NCI-H1694 treated with DMSO at 0.1 percent for 48 hours (cell line): ENCODE results near the gene DNAL4.

Experiments
- DNase-seq: peaks from one replicate; lab custom pipeline; 2025; lab: John Stamatoyannopoulos, UW

DNAL4 gene

DNA sequence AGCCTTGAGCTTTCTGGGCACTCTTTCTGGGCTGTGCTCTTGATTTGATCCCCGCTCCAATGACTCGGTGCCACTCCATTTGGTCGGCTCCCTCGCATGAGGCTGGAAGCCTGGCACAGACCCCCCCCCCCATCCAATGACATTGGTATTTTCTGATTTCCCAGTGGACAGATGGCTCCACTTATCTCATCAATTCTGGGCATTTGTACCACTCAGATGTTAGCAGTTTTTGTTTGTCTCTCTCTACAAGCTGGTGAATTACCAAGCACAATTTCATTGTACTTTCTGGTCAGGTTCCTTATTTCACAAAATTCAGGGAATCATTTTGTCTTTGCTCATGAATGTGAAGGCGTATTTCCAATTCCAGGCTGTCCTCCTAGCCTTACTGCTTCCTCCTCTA lies 9.1 kb downstream of the DNAL4 start:
- no peak for DNase-seq

DNA sequence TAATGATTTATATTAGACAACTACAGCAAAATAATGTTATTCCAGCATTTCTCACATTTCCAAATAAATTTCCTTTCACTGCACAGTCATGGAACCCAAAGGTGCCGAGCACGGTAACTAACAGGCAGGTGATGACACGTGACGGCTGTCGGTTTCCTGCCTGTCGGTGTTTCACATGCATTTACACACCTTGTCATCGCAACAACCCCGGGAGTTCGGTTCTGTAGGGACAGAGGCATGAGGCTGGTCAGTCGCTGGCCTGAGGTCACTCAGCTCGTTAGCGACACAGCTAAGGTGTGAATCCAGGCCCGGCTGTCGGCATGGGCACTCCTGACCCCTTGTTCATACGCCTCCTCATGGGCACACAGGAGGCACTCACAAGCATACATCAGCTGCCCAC lies 9.9 kb downstream of the DNAL4 start:
- DNase-seq, result no peak

DNA sequence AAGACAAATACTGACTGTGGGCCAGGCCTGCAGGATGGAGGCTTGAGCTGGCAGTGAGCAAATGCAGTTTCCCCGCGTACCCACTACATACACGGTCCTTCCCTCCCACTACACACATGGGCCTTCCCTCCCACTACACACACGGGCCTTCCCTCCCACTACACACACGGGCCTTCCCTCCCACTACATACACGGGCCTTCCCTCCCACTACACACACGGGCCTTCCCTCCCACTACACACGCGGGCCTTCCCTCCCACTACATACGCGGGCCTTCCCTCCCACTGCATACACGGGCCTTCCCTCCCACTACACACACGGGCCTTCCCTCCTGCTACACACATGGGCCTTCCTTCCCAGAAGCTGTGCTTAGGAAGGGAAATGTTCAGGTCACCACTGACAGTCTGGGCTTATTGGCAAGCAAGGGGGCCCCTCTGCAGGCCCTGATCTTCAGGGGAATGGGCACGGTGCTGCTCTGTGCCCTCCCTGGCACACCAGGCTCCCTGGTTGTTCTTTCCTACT lies 10.8 kb downstream of the DNAL4 start:
- DNase-seq, result no peak

DNA sequence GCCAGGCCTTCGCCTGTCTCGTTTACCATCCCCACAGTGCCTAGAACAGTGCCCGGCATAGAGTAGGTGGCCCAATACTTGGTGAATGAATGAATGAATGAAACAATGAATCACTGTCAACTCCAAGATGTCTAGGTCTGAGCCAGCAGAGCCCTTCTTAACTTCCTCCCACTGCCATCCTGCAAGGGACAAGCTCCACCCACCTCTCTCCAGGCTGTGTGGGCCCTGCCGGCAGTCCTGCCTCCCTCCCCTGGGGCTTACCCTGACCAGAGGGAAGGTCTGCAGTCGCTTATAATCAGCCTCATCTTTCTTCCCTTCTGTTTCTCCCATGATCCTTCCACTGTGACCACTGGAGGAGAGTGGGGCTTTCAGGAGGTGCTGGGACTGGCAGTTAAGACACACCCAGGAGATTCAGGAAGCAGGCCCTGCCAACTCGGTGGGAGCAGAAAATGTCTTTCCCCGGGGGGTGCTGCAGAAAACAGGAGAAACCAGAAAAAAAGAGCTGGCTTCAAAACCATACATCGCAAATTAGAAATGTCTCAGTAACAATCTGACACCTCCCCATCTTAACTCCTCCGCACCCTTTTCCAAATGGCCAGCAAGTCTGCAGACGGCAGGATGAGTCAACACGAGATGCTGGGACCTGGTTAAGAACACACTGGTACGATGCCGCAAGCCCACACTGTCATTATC lies 11.4 kb downstream of the DNAL4 start:
- DNase-seq, result no peak

DNA sequence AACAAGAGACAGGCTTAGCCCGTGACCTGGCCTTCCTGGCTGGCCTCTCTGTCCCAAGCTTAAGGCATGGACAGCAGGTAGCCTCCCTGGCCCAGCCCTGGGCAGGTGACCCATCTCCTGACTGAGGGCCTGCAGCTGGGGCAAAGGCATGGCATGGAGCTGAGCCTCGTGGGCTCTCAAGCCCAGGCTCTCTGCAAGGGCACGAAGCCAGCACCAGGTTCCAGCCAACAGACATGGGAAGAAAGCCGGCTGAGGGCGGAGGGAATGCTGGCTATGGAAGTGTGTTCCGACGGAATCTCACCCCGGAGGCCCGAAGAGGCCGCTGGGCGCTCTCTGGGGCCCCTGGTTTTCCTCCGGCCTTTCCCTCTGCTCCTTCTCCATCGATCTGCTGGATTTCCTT lies 12.9 kb downstream of the DNAL4 start:
- DNase-seq, result no peak

DNA sequence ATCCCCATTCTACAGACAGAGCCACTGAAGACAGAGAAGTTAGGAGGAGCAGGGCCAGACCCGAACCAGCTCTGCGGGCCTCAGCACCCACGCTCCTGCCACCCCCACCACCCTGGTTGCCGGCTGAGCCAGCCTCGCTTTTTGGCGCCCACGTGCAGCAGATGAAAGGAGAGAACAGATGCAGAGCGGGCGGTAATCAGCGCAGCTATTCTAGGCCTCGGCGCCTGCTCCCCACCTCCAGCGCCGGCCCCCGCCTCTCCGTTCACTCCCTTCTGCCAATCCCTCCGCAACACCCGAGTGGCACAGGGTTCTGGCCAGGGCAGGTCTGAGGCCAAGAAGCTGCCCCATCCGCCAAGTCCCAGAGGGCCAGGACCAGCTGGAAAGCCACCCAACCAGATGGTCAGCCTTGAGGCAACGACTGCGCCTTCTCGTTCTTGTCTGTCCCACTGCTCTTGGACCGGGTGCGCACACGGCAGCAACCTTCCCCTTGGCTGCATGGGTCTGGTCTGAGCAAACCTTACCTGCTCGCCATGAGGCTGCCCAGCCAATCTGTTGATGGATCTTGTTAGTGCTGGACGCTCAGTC lies 16.8 kb downstream of the DNAL4 start:
- DNase-seq, result no peak

DNA sequence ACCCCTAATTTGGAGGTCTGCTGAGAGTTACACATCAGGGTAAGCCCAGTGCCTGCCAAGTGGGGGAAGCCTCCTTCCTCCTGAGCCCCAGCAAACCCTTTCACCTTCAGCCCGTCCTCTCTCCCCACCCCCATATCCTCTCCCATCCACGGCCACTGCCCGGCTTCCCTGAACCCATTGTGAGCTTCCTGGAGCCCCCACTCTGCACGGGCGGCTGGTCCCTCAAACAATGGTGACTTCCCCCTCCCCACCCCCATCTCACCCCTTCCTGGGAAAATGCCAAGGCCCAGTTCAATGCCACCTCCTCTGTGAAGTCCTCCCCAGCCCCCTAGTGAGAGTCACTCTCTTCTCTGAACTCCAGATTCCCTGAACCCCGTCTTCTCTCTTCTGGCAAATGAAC lies 17.9 kb downstream of the DNAL4 start:
- DNase-seq, result no peak

DNA sequence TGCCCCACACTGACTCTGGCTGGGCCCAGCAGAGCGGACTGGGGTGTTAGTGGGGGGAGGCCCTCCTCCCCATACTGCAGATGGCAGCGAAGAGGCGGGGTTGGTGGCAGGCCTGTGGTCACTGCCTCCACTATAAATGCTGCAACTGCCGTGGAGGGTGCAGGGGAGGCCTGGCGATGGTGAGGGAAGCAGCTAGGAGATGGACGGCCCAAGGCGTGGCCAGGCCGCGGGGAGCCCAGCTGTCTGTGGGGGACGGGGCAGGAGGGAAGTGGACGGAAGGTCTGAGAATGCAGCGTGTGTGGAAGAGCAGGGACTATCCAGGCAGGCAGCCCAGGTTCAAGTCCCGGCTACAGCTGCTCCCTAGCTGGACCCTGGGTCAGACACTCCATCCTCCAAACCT lies 18.3 kb downstream of the DNAL4 start:
- DNase-seq, result no peak

DNA sequence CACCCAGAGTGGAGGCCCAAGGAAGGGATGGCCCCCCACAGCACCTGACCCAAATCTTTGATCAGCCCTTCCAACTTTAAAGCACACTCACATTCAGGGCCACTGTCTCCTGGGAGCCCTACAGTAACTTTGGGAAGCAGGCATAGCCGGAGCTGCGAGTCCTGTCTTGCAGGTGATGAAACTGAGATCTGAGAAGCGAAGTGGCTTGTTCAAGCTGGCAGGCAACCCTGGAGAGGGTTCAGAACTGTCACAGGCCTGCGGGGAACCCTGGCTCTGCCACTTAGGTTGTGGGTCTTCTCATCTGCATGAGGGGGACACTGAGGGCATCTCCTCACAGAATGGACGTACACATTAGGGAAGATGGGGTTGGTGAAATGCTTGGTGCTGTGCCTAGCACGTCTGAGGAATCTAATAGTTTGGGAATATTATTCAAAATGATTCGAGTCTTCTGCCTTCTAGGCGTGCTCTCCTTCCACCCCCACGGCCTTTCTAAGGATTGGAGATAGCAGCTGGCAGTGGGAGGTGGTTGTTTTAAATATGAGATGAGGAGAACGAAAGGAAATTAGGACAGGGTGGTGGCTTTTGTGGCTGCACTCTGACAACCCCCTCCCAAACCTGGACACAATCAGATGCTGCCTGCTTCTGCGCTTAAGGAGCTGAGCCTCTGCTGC lies 19.3 kb downstream of the DNAL4 start:
- no peak for DNase-seq

DNA sequence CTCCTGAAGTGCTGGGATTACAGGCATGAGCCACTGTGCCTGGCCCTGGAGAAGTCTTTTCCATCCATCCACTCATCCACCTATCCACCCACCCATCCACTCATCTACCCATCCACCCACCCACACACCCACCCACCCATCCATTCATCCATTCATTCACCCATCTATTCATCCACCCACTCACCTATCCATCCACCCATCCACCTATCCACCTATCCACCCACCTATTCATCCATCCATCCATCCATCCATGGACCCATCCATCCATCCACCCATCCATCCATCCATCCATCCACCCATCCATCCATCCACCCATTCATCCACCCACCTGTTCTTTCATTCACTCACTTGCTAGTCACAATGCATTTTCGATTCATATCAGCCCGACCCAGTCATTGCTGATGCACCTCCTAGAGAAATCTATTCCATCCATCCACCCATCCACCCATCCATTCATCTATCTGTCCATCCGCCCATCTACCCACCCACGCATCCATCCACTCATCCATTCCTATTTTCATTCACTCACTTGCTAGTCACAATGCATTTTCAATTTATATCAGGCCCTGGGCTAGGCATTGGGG lies 20.5 kb downstream of the DNAL4 start:
- DNase-seq, result no peak

DNA sequence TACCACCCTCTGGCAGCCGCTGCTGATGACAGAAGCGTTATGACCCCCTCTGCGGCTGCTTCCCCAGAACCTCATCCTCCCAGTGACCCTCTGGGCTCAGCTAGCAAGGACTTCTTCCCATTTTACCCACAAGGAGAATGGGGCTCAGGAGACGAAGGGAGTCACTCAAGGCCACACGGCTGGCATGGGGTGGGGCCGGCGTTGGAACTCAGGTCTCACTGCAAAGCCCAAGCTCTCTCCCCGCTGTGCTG lies 21.4 kb downstream of the DNAL4 start:
- no peak for DNase-seq

DNA sequence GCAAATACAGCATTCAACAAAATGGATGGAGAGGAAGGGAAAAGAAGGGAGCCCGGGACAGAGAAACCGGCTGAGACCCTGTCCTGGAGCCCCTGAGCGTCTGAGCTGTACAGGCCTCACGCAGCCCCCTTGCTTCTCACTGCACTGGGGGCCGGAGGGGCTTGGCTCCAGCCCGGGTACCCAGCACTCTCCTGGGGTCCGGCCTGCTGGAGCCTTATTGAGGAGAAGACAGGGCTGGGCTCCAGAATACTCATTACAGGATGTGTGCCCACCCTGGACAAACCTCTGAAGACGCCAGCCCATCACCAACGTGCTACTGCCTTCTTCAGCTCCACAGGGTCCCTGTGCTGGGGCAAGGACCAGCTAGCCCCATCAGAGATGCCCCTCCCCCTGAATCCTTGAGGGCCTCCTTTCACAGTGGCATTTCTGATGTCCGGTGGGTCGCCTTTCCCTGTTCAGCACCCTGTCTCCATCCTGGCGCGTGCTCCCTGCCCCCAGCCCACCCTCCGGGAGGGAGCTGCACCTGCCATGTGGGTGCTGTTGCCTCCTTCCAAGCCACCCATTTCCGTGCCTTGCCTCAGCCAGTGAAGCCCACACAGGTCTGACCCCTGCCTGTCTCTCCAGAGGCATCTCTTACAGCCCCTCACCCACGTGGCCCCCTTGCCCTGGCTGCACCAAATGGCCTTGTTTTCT lies 23.5 kb downstream of the DNAL4 start:
- no peak for DNase-seq

DNA sequence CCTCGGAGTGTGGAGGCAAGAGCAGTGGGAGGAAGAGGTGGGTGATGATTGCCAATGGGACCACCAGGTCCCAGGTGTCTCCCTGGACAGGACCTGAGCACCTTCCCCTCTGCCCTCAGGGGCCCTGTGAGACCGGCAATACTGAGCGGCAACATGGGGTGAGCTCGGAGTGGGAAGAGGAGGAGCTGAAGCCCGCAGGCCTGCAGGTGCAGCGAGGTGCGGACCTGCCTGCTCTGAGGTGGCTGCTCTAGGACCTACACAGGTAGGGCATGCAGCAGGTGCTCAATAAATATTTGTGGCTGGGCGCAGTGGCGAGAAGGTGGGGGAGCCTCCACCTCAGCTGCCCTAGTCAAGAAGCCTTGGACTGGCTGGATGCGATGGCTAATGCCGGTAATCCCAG lies 25.9 kb downstream of the DNAL4 start:
- DNase-seq, result no peak

DNA sequence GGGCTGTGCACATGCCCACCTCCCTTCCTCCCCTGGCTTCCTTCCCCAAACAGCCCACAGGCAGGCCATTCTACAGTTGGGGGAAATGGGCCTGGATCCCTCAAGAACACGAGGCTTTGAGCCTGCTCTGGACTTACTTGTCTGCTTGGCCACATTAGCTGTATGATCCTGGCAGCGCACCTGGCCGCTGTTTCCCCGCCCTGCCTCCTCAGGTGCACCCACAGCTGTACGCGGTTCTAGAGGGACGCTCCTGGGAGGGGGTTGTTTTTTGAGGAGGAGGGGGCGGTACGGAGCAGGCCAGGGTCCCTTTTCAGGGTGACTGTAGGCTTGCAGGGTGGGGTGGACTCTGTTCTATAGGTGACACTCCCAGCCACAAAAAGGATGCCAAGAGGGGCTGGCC lies 26.6 kb downstream of the DNAL4 start:
- DNase-seq, result no peak

DNA sequence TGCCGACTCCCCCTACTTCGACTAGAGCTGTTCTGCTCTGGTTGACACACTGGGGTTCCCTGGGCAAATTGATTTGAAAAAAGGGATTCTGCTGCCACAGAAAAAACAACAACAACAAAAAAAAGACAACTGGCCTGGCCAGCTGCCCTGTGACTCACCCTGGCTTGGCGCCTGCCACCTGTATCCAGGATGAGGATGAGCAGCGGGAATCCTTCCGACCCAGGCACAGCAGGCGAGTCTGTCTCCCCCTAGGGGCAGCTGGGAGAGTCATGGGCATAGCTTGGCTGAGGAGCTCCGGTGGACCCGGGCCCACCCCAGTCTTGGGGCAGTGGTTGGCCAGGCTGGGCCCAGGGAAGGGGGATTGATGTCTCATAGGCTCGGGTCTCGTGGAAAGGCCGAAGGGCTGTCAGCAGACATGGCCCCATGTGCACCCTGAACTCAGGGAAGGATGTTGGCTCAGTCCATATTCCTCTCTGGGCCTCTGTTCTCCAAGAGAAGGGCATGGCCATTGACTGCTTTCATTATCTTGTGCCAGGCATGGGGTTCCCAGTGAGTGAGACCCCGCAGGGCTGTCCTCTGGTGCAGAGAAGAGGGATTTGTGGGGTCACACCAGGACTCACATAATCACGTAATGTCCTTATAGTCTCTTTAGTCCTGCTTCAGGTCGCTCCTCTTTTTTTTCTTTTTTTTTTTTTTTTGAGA lies 27.7 kb downstream of the DNAL4 start:
- peak; percentile 52 for DNase-seq

DNA sequence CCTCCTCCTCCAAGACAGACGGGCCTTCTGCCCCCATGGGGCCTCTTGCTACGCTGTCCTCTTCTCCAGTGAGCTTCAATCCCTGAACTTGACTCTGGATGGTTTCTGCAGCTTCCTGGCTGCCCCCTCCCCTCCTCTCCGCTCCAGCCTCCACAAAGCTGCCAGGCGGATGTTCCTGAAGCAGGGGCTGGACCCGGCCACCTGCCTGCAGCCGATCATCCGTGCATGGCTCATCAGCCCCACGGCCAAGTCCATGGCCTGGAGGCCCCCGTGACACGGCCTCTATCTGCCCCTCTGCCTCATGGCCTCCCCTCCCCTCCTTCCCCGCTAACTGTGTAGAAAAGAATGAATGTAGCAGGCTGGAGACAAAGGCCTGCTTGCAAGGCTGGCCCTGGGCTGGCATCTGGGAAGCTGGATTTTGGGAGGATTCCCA lies 31.4 kb downstream of the DNAL4 start:
- peak; percentile 19 for DNase-seq

DNA sequence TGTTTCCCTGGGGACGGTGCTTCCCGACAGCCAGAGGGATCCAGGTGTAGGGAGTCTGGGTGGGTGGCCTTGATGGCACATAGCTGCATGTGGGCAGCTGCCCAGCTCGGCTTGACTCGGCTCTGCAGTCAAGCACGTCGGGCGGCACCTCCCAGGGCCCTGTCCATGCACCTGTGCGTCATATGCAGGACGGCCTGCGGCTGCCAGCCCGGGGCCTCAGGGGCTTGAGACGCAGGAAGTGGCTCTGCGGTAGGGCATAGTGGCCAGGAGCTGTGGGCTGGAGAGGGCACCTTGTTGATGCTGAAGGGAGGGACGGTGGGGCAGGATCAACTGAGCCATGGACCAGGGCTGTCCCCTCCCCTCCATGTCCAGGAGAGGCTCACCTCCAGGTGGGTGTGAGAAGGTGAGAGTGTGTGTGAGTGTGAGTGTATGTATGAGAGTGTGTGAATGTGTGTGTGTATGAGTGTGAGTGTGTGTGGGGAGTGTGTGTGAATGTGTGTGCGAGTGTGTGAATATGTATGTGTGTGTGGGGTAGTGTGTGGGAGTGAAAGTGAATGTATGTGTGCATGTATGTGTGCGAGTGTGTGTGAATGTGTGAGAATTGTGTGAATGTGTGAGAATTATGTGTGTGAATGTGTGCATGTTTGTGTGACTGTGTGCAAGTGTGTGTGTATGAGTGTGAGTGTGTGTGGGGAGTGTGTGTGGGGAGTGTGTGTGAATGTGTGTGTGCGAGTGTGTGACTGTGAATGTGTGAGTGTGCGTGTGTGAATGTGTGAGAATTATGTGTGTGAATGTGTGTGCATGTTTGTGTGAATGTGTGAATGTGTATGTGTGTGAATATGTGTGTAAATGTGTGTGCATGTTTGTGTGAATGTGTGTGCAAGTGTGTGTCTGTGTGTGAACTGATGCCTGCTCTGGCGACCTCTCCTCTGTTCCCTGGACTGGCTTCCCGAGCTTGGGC lies 32.5 kb downstream of the DNAL4 start:
- DNase-seq, result no peak

DNA sequence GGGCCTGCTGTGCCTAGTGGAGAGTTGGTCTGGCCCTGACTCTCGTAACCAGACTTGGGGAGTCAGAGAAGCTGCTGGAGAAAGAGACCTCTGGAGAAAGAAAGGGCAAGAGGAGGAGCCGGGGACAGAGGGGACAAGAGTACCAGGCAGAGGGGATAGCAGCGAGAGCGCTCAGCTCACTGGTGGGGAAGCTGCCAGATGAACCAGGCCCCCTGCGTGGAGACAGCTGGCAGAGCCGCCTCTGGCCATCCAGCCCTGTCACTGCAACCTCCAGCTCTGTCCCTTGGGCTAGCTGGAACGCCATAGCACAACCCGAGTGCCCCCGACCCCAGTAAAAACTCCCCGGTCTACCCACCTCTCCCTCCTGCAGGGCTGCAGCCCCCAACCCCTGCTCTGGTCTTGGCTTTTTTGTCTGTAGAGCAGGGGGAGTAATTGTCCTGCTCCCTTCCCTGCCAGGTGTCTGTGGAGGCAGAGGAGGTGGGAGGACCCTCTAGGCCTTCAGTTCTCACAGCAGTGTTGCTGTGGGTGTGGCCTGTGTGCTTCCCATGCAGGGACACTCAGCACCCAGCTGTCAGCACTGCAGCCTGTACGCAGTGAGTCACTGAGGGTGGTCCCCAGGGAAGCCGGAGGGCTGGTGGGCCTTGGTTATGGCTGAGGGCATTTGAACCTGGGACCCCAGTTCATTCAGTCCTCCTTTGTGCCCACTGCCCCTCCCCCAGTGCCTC lies 33.3 kb downstream of the DNAL4 start:
- DNase-seq, result peak; percentile 74

DNA sequence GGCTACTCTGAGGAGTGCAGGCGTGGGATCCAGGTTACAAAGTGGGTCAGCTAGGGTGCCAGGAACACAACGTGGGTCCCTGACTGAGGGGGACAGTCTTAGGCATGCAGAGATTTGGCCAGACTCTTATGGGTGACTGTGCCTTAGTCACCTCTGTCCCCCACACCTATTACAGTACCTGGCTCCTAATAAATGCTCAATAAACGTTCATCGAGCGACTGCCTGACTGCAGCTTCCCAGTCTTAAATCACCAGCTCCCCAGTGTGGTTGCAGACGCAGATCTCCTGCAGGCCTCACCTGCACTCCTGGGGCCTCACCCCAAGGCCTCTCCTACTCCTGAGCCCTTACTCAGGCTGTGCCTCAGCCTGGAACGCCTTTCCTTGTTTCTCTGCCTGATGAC lies 34.9 kb downstream of the DNAL4 start:
- no peak for DNase-seq

DNA sequence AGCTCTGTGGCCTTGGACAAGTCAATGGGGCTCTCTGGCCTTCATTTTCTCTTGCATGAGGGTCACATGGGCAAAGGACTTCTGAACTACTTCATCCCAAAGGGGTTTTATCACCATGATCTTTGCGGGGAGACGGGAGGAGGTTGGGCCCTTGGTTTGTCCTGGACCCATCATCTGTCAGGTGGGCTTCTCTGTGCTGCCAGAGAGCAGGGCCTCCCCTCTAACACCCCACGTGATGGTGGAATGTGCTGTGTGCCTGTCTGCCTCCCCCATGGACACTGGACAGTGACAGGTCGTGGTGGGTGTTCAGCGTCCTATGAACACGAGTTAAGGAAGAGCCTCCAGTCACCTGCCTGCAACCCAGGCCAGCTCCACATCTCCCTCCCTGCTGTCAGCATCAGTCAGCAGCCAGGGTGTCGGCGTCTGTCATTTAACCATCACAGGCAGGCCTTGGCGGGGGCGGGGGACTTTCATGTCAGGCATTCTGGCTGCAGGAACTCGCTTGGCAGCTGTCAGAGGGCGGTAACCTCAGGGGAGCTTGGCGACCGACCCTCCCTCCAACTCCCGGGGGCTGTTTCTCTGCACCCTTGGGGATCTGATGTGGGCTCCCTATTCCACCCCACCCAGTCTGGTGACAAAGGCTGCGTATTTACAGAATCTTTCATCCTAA lies 35.5 kb downstream of the DNAL4 start:
- DNase-seq, result peak; percentile 66
